ENCODE measurements around the gene INTS7.

- TF ChIP-seq CTCF (IDR thresholded peaks at IDR 0.05) (peak; percentile 87), ZFX (IDR thresholded peaks at IDR 0.05; ENCODE audit: borderline replicate concordance) (no peak)
Observed at GRCh38 chr1:212062832-212063438, 27.6 kb upstream of the INTS7 start.
